Rectal smooth muscle tissue (tissue), 1 donor: ENCODE measurements around the gene CCDC74A.
"Not testable (repeated sequence)": the region's sequence is repeated elsewhere in the genome, so short reads cannot be mapped to it uniquely, and the experiment has no call there.

ENCODE experiments used
- H3K27ac ChIP-seq: one replicate; pipeline ENCODE4 v1.7.0; 2013; ENCODE audit warnings: low read depth, low read length, inconsistent platforms
- H3K27me3 ChIP-seq: one replicate; pipeline ENCODE4 v1.7.0; 2013; ENCODE audit warnings: low read length; ENCODE audit not compliant: control insufficient read depth, insufficient read depth
- H3K36me3 ChIP-seq: one replicate; pipeline ENCODE4 v1.7.0; 2013; ENCODE audit warnings: low read length; ENCODE audit not compliant: control insufficient read depth, insufficient read depth
- H3K4me1 ChIP-seq: one replicate; pipeline ENCODE4 v1.7.0; 2013; ENCODE audit warnings: low read length; ENCODE audit not compliant: control insufficient read depth, insufficient read depth
- H3K4me3 ChIP-seq: one replicate; pipeline ENCODE4 v1.7.0; 2013; ENCODE audit warnings: low read length
- H3K9ac ChIP-seq: one replicate; pipeline ENCODE4 v1.7.0; 2013; ENCODE audit warnings: low read length

CCDC74A gene

GRCh38 chr2:131514408-131515166 is 13.1 kb upstream of the CCDC74A start:
- H3K36me3 ChIP-seq, H3K9ac ChIP-seq, H3K27me3 ChIP-seq, H3K4me1 ChIP-seq, H3K27ac ChIP-seq, H3K4me3 ChIP-seq: not testable (repeated sequence)

- H3K4me1 ChIP-seq, H3K27me3 ChIP-seq, H3K27ac ChIP-seq, H3K36me3 ChIP-seq, H3K9ac ChIP-seq, H3K4me3 ChIP-seq: not testable (repeated sequence)
Observed at GRCh38 chr2:131515235-131515634, 12.5 kb upstream of the CCDC74A start.

DNA sequence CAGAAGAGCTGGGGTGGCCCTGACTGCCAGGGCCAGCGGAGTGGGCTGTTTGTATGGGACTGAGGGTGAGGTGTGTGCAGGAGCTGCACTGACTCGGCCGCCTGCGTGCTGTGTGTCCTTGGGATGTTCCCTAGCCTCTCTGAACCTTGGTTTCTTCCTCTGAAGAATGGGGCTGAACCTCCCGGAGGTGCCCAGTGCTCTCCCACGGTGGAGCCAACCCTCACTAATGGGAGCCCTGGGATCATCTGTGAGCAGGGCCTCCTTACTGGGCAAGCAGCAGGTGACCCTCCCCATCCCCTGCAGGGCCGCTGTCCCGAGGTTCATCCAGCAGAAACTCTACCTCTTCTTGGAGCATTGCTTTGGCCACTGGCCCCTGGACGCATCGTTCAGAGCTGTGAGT is 11.7 kb upstream of the CCDC74A start:
- H3K36me3 ChIP-seq, result peaks cover 5% of the 10 kb centered on the region
- H3K27ac ChIP-seq, result no peak overlapping the region
- no peaks in the 10 kb centered on the region for H3K27me3 ChIP-seq
- no peak overlapping the region for H3K9ac ChIP-seq
- no peak overlapping the region for H3K4me3 ChIP-seq
- no peaks in the 10 kb centered on the region for H3K4me1 ChIP-seq

- not testable (repeated sequence) for H3K4me3 ChIP-seq, H3K9ac ChIP-seq, H3K4me1 ChIP-seq, H3K36me3 ChIP-seq, H3K27ac ChIP-seq, H3K27me3 ChIP-seq
Observed at GRCh38 chr2:131516621-131517020, 11.1 kb upstream of the CCDC74A start.

- H3K27ac ChIP-seq, result no peak overlapping the region
- H3K27me3 ChIP-seq, result no peaks in the 10 kb centered on the region
- H3K36me3 ChIP-seq, result peaks cover 5% of the 10 kb centered on the region
- H3K4me1 ChIP-seq, result no peaks in the 10 kb centered on the region
- no peak overlapping the region for H3K9ac ChIP-seq
- no peak overlapping the region for H3K4me3 ChIP-seq
Observed at GRCh38 chr2:131517106-131517831, 10.4 kb upstream of the CCDC74A start.

GRCh38 chr2:131517856-131518255 is 9.8 kb upstream of the CCDC74A start:
- not testable (repeated sequence) for H3K4me3 ChIP-seq, H3K36me3 ChIP-seq, H3K9ac ChIP-seq, H3K27me3 ChIP-seq, H3K27ac ChIP-seq, H3K4me1 ChIP-seq

DNA sequence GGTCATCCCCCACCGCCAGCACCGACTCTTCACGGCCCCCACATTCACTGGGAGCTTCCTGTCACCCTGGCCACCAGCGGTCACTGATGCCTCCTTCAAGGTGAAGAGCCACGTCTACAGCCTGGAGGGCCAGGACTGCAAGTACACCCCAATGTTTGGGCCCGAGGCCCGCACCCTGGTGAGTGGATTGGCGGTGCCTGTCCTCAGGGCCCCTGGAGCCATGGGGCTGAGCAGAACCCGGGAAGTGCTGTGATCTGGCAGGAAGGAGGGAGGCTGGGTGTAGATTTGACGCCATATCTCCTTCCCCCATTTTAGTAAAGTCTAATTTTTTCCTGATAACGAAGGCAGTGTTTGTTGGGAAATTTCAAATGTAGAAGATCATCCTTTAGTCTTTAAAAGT is 9.2 kb upstream of the CCDC74A start:
- not testable (repeated sequence) for H3K27ac ChIP-seq, H3K9ac ChIP-seq, H3K4me1 ChIP-seq, H3K27me3 ChIP-seq, H3K4me3 ChIP-seq, H3K36me3 ChIP-seq

DNA sequence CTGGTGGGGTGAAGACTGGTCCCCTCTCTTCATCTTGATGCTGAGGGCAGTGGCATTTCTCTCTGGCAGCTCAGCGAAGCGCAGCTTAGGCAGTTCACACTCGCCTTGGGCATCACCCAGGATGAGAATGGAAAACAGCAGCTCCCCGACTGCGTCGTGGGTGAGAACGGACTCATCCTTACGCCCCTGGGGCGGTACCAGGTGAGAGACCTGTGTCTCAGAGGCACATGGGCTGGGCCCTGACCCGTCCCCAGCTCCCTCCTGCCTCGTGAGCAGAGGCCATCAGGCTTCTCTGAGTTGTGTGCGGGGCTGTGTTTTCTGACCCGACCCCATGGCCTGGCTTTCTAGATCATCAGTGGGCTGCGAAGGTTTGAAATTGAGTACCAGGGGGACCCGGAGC is 8.2 kb upstream of the CCDC74A start:
- Histone ChIP-seq H3K27me3 (no peaks in the 10 kb centered on the region), H3K9ac (no peak overlapping the region), H3K36me3 (peaks cover 3% of the 10 kb centered on the region)

GRCh38 chr2:131519871-131520470 is 7.7 kb upstream of the CCDC74A start:
- not testable (repeated sequence) for H3K4me1 ChIP-seq, H3K4me3 ChIP-seq, H3K9ac ChIP-seq, H3K36me3 ChIP-seq, H3K27me3 ChIP-seq, H3K27ac ChIP-seq

More for the DNA sequence above, 8.2 kb upstream of the CCDC74A start:
- Histone ChIP-seq H3K4me3 (no peak overlapping the region), H3K4me1 (no peaks in the 10 kb centered on the region), H3K27ac (no peak overlapping the region)

DNA sequence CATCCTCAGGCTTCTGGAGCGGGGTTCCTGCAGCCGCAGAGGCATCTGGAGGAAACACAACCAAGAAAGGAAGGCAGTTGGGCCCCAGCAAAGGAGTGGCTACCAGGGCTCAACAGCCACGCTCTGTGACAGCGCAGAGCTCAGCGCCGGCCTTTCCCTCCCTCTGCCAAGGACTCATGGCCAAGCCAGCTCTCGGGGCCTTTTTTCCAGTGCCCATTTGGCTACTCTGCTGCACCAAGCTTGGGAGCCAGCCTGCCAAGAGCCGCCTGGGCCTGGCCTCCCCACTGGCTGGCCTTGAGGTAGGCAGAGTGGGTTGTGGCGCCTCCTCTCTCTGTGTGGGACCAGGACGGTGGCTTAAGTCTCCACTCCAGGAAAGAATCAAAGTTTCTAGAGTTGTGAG is 7.2 kb upstream of the CCDC74A start:
- H3K27ac ChIP-seq, result no peak overlapping the region
- no peak overlapping the region for H3K9ac ChIP-seq
- H3K4me3 ChIP-seq, result no peak overlapping the region
- H3K36me3 ChIP-seq, result peaks cover 3% of the 10 kb centered on the region
- no peaks in the 10 kb centered on the region for H3K4me1 ChIP-seq
- H3K27me3 ChIP-seq, result no peaks in the 10 kb centered on the region

DNA sequence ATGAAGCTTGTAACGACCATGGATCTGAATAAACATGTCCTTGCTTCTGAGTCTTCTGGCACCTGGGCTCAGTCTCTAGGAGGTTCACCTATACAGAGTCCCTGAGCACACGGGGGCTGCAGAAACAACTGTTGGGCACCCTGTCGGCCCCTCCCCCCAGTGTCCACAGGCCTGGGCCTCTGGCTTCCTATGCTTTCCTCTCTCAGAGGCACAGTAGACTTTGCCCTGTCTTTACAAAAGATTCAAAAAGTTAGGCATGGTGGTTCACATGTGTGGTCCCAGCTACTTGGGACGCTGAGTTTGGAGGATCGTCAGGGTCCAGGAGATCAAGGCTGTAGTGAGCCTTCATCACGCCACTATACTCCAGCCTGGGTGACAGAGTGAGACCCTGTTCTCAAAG is 6.2 kb upstream of the CCDC74A start:
- not testable (repeated sequence) for H3K9ac ChIP-seq, H3K4me1 ChIP-seq, H3K27ac ChIP-seq, H3K4me3 ChIP-seq, H3K27me3 ChIP-seq, H3K36me3 ChIP-seq

DNA sequence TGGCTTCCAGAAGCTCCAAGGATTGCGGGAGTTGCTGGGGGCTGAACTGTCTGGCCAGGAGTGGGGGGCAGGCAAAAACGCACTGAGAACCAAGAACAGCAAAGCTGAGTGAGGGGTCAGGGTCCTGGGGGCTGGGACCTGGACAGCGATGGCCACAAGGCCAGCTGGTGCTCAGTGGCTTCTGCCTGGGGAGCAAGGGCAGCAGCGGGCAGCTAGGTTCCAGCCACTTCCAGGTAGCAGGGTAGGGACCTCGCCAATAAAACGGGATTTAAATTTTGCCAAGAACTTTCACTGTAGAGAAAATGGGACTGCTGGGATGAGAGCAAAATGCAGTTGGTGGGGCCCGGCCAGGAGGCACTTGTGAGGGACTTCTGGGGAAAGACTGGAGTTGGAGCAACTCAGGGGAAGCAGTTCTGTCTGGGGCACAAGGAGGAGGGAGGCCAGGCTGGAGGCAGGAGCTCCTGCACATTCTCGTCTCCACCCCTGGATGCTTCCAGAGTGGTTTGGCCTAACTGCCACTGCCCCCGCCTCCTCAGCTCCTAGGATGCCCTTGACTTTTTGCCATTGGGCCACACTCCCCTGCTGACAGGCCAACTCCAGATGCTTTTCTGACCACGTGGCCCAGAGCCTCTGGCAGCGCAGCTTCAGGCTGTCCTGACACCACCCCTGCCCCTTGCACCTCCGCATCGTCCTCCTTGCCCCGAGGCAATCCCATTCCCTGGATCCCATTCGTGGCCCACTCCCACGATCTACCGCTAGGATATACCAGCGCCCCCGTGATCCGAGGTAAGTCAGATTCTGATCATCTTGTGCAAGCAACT is 5.5 kb upstream of the CCDC74A start:
- Histone ChIP-seq H3K27me3 (no peaks in the 10 kb centered on the region), H3K36me3 (peaks cover 3% of the 10 kb centered on the region), H3K4me1 (no peaks in the 10 kb centered on the region), H3K4me3 (no peak overlapping the region), H3K9ac (no peak overlapping the region), H3K27ac (no peak overlapping the region)
